Spleen (tissue), 11 donors: Measurements from ENCODE around the gene ZNF594. TPM values are rescaled to one million over a fixed set of nuclear protein-coding genes. Genes with fewer than 3 reads are reported as not detected.

ENCODE experiments used
- DNase-seq: peaks from one replicate; pipeline ENCODE4 v3.0.0-alpha.2; 2020
- H3K27ac ChIP-seq, 8 donors: fragments of 200-600 bp; sonication (generic) in 7 of 8; 1 replicate in 4 of 8; 2 replicates in 4 of 8; pipeline versions ENCODE4 v1.5.0 to v1.8.0; 2016 to 2021; ENCODE audit warnings: inconsistent platforms in 4 of 8, mild to moderate bottlenecking in 4 of 8, moderate library complexity in 1 of 8
- H3K27me3 ChIP-seq, 7 donors: fragments of 200-600 bp; sonication (generic) in 6 of 7; replicated peaks in 1 of 7; 1 replicate in 4 of 7; 2 replicates in 3 of 7; pipeline versions ENCODE4 v1.5.0 to v1.8.0; 2016 to 2021; ENCODE audit warnings: inconsistent platforms in 3 of 7, mild to moderate bottlenecking in 1 of 7
- H3K36me3 ChIP-seq, 6 donors: fragments of 200-600 bp; sonication (generic) in 5 of 6; 1 replicate in 4 of 6; 2 replicates in 2 of 6; pipeline versions ENCODE4 v1.5.0 to v1.8.0; 2016 to 2021; ENCODE audit warnings: inconsistent platforms in 2 of 6
- H3K4me1 ChIP-seq, 6 donors: fragments of 200-600 bp; sonication (generic) in 5 of 6; 1 replicate in 3 of 6; 2 replicates in 3 of 6; pipeline versions ENCODE4 v1.5.0 to v1.8.0; 2016 to 2021; ENCODE audit warnings: inconsistent platforms in 3 of 6
- H3K4me3 ChIP-seq, 8 donors: fragments of 200-600 bp; sonication (generic) in 7 of 8; 1 replicate in 4 of 8; 2 replicates in 4 of 8; pipeline versions ENCODE4 v1.5.0 to v1.8.0; 2016 to 2021; ENCODE audit warnings: inconsistent platforms in 4 of 8, mild to moderate bottlenecking in 4 of 8, moderate library complexity in 2 of 8
- H3K9me3 ChIP-seq, 8 donors: fragments of 200-600 bp; sonication (generic) in 7 of 8; 1 replicate in 4 of 8; 2 replicates in 4 of 8; pipeline versions ENCODE4 v1.5.0 to v1.8.0; 2016 to 2021; ENCODE audit warnings: inconsistent platforms in 4 of 8
- CTCF ChIP-seq, 11 experiments: fragments of 200-600 bp in 7 of 11; fragments of 450-650 bp in 4 of 11; sonication (generic) in 4 of 11; IDR thresholded peaks in 8 of 11; conservative IDR thresholded peaks in 3 of 11; 1 replicate in 7 of 11; 2 replicates in 4 of 11; pipeline versions ENCODE4 v1.4.0 to v1.8.0; 2016 to 2021; ENCODE audit warnings: antibody characterized with exemption in 11 of 11, inconsistent platforms in 4 of 11, mild to moderate bottlenecking in 1 of 11
- POLR2A ChIP-seq, 3 donors: fragments of 450-650 bp; IDR thresholded peaks; one replicate each; pipeline ENCODE4 v1.5.1; 2017; ENCODE audit warnings: antibody characterized with exemption in 3 of 3, mild to moderate bottlenecking in 1 of 3
- POLR2AphosphoS5 ChIP-seq, 3 donors: sonication (generic); formaldehyde crosslinking; IDR thresholded peaks; one replicate each; pipeline ENCODE4 v1.5.1; 2017; ENCODE audit warnings: antibody characterized with exemption in 3 of 3
- WGBS, 5 donors: extraction: QIAGEN DNeasy Blood & Tissue Kit in 3 of 5; methylation state at CpG; one replicate each; pipeline versions ENCODE4 v1.1.5 to v1.1.7; 2013 to 2018; 5-methylcytosine and 5-hydroxymethylcytosine counted together
- intact Hi-C: fragments of 100-400 bp; cut with DNase I; formaldehyde crosslinking; loops from one replicate; pipeline ENCODE4 v1.15.0; 2023; ENCODE audit warnings: low total_unique reads
- polyA plus RNA-seq, 3 donors: library from polyadenylated mRNA; stranded (reverse); fragments of 200-250 nt; gene quantifications; one replicate each; pipeline ENCODE4 v1.2.1, GENCODE V29; 2013
- total RNA-seq, 7 donors: library from RNA; depleted of rRNA in 3 of 7; stranded (reverse); fragments of >200 nt in 3 of 7; fragmentation: NEBNext Ultra II Directional in 4 of 7; extraction: Animal tissue kit (Norgen Biotek cat#: 25700) in 4 of 7; gene quantifications; one replicate each; pipeline versions ENCODE4 v1.1.0 to v1.2.1, GENCODE V29; 2016 to 2021
- donor health status: healthy with polysubstance abuse.
- donor health status: DM: no; HTN: no; CAD: no; lungs with moderate emphysema.
- donor health status: DM: no; HTN: no; CAD: no.
- donor health status: Bipolar disorder and iron deficiency.
- donor health status: healthy.
- donor health status: DM: no; HTN: no; CAD: no.
- donor health status: DM: yes; HTN: yes; CAD: no.

The ZNF594 gene
- total and polyA plus RNA-seq, 10 donors, result 2.4 to 28.4 (median 13.8) TPM

- WGBS, 5 donors, result 88 to 93% (median 90%) methylated on average over 2 of the region's 2 CpGs
- intact Hi-C loops, result no loop called here
- DNase-seq, result no peak
- no peaks in the 10 kb centered on the region for H3K27me3 ChIP-seq
- peaks cover 3 to 64% (median 49%) of the 10 kb centered on the region in 6 donors for H3K4me1 ChIP-seq
- TF ChIP-seq POLR2AphosphoS5 (IDR thresholded peaks at IDR 0.05) (no peak), CTCF (IDR thresholded peaks at IDR 0.05 in 8 of 11, conservative IDR thresholded peaks at IDR 0.05 in 3 of 11) (no peak), POLR2A (IDR thresholded peaks at IDR 0.05) (no peak)
- no peak overlapping the region for H3K4me3 ChIP-seq
- H3K36me3 ChIP-seq, result peaks cover 0 to 13% (median 8%) of the 10 kb centered on the region in 6 donors
- H3K27ac ChIP-seq, result no peak overlapping the region
- peaks cover 0 to 15% (median 11%) of the 10 kb centered on the region in 8 donors for H3K9me3 ChIP-seq
Observed at GRCh38 chr17:5194346-5194745, 2.7 kb upstream of the ZNF594 start.

- Histone ChIP-seq H3K4me3 (no peak overlapping the region), H3K4me1 (peaks cover 0 to 1% (median 0%) of the 10 kb centered on the region in 6 donors), H3K27ac (no peak overlapping the region), H3K9me3 (peaks cover 66 to 100% (median 100%) of the 10 kb centered on the region in 8 donors), H3K36me3 (peaks cover 2 to 68% (median 32%) of the 10 kb centered on the region in 6 donors), H3K27me3 (no peaks in the 10 kb centered on the region)
- WGBS, 5 donors, result 82 to 97% (median 92%) methylated on average over 2 of the region's 2 CpGs
- TF ChIP-seq CTCF (IDR thresholded peaks at IDR 0.05 in 8 of 11, conservative IDR thresholded peaks at IDR 0.05 in 3 of 11), result no peak
- TF ChIP-seq POLR2AphosphoS5 (IDR thresholded peaks at IDR 0.05), result peak in 1 of 3 donors; percentile 22
- TF ChIP-seq POLR2A (IDR thresholded peaks at IDR 0.05), result no peak
- intact Hi-C loops, result no loop called here
- DNase-seq, result no peak
Observed at GRCh38 chr17:5184288-5184687, 7.4 kb downstream of the ZNF594 start.

GRCh38 chr17:5183410-5183793 is 8.3 kb downstream of the ZNF594 start:
- intact Hi-C loops, result no loop called here
- DNase-seq, result no peak
- no peak for TF ChIP-seq POLR2A (IDR thresholded peaks at IDR 0.05)
- TF ChIP-seq CTCF (IDR thresholded peaks at IDR 0.05 in 8 of 11, conservative IDR thresholded peaks at IDR 0.05 in 3 of 11), result no peak
- no peak for TF ChIP-seq POLR2AphosphoS5 (IDR thresholded peaks at IDR 0.05)
- peaks cover 68 to 100% (median 100%) of the 10 kb centered on the region in 8 donors for H3K9me3 ChIP-seq
- H3K36me3 ChIP-seq, result peaks cover 2 to 63% (median 28%) of the 10 kb centered on the region in 6 donors
- no peak overlapping the region for H3K4me3 ChIP-seq
- H3K4me1 ChIP-seq, result no peaks in the 10 kb centered on the region
- H3K27me3 ChIP-seq, result no peaks in the 10 kb centered on the region
- H3K27ac ChIP-seq, result no peak overlapping the region

GRCh38 chr17:5182597-5183409 is 8.9 kb downstream of the ZNF594 start:
- WGBS, 5 donors, result 86 to 99% (median 98%) methylated on average over 6 of the region's 6 CpGs
- Histone ChIP-seq H3K27ac (no peak overlapping the region), H3K9me3 (peaks cover 67 to 100% (median 100%) of the 10 kb centered on the region in 8 donors), H3K4me3 (no peak overlapping the region), H3K4me1 (no peaks in the 10 kb centered on the region), H3K27me3 (no peaks in the 10 kb centered on the region), H3K36me3 (peaks cover 2 to 59% (median 27%) of the 10 kb centered on the region in 6 donors)
- no peak for DNase-seq
- no peak for TF ChIP-seq CTCF (IDR thresholded peaks at IDR 0.05 in 8 of 11, conservative IDR thresholded peaks at IDR 0.05 in 3 of 11)
- no peak for TF ChIP-seq POLR2AphosphoS5 (IDR thresholded peaks at IDR 0.05)
- TF ChIP-seq POLR2A (IDR thresholded peaks at IDR 0.05), result no peak
- intact Hi-C loops, result no loop called here
